Endothelial cell (in vitro differentiated cells): Measurements from ENCODE around the gene TUBG1. TPM values are rescaled to one million over a fixed set of nuclear protein-coding genes. Genes with fewer than 3 reads are reported as not detected.

Experiments used
- DNase-seq: peaks from one replicate; pipeline ENCODE4 v3.0.0; 2021; ENCODE audit warnings: low spot score
- H3K27ac Mint-ChIP-seq: one replicate; pipeline ENCODE4 v1.8.0; 2021; ENCODE audit warnings: mixed read lengths, inconsistent platforms; ENCODE audit not compliant: unreplicated experiment
- H3K27me3 Mint-ChIP-seq: one replicate; pipeline ENCODE4 v1.8.0; 2021; ENCODE audit warnings: mild to moderate bottlenecking, moderate library complexity, mixed read lengths, inconsistent platforms; ENCODE audit not compliant: unreplicated experiment
- H3K36me3 Mint-ChIP-seq: one replicate; pipeline ENCODE4 v1.8.0; 2021; ENCODE audit warnings: mild to moderate bottlenecking, low read depth, mixed read lengths, inconsistent platforms; ENCODE audit not compliant: unreplicated experiment
- H3K4me1 Mint-ChIP-seq: one replicate; pipeline ENCODE4 v1.8.0; 2021; ENCODE audit warnings: mild to moderate bottlenecking, mixed read lengths, inconsistent platforms; ENCODE audit not compliant: unreplicated experiment
- H3K4me3 Mint-ChIP-seq: one replicate; pipeline ENCODE4 v1.8.0; 2021; ENCODE audit warnings: mild to moderate bottlenecking, mixed read lengths, inconsistent platforms; ENCODE audit not compliant: unreplicated experiment
- H3K9me3 Mint-ChIP-seq: one replicate; pipeline ENCODE4 v1.8.0; 2021; ENCODE audit warnings: mixed read lengths, inconsistent platforms; ENCODE audit not compliant: unreplicated experiment
- CTCF ChIP-seq: fragments of 200-600 bp; sonication (generic); IDR thresholded peaks from one replicate; pipeline ENCODE4 v1.5.0; 2021; ENCODE audit warnings: antibody characterized with exemption; ENCODE audit not compliant: unreplicated experiment
- total RNA-seq: library from RNA; stranded (reverse); fragmentation: NEBNext Ultra II Directional; extraction: Animal tissue kit (Norgen Biotek cat#: 25700); gene quantifications from one replicate; pipeline ENCODE4 v1.2.1, GENCODE V29; 2021; ENCODE audit not compliant: unreplicated experiment

Gene TUBG1
- total RNA-seq, 1 donor from 2014 or later, result 54.5 TPM

- Mint-ChIP-seq H3K4me1 (no peaks in the 10 kb centered on the region), H3K36me3 (peaks cover 46% of the 10 kb centered on the region), H3K4me3 (no peak overlapping the region), H3K27ac (no peak overlapping the region), H3K9me3 (no peaks in the 10 kb centered on the region), H3K27me3 (peaks cover 5% of the 10 kb centered on the region)
- TF ChIP-seq CTCF, result no peak
- no peak for DNase-seq
These were observed 22.8 kb upstream of the TUBG1 start for GRCh38 chr17:42586514-42587230.

GRCh38 chr17:42590886-42591285 is 18.6 kb upstream of the TUBG1 start:
- Mint-ChIP-seq H3K9me3 (no peaks in the 10 kb centered on the region), H3K27me3 (peaks cover 3% of the 10 kb centered on the region), H3K36me3 (peaks cover 24% of the 10 kb centered on the region), H3K27ac (no peak overlapping the region), H3K4me3 (no peak overlapping the region), H3K4me1 (no peaks in the 10 kb centered on the region)
- no peak for TF ChIP-seq CTCF
- no peak for DNase-seq

GRCh38 chr17:42591411-42591810 is 18.1 kb upstream of the TUBG1 start:
- H3K9me3 Mint-ChIP-seq, result no peaks in the 10 kb centered on the region
- peaks cover 2% of the 10 kb centered on the region for H3K27me3 Mint-ChIP-seq
- H3K27ac Mint-ChIP-seq, result no peak overlapping the region
- DNase-seq, result no peak
- no peak for TF ChIP-seq CTCF
- no peaks in the 10 kb centered on the region for H3K4me1 Mint-ChIP-seq
- H3K4me3 Mint-ChIP-seq, result no peak overlapping the region
- peaks cover 24% of the 10 kb centered on the region for H3K36me3 Mint-ChIP-seq

- no peak for DNase-seq
- H3K4me1 Mint-ChIP-seq, result peaks cover 2% of the 10 kb centered on the region
- TF ChIP-seq CTCF, result no peak
- H3K9me3 Mint-ChIP-seq, result no peaks in the 10 kb centered on the region
- peak overlapping the region; percentile 32 for H3K4me3 Mint-ChIP-seq
- no peaks in the 10 kb centered on the region for H3K36me3 Mint-ChIP-seq
- no peaks in the 10 kb centered on the region for H3K27me3 Mint-ChIP-seq
- H3K27ac Mint-ChIP-seq, result peak overlapping the region; percentile 55
These were observed 13.1 kb upstream of the TUBG1 start for GRCh38 chr17:42596386-42596785.

- no peak for DNase-seq
- Mint-ChIP-seq H3K4me1 (peaks cover 2% of the 10 kb centered on the region), H3K27ac (no peak overlapping the region), H3K4me3 (no peak overlapping the region), H3K27me3 (no peaks in the 10 kb centered on the region), H3K9me3 (no peaks in the 10 kb centered on the region), H3K36me3 (no peaks in the 10 kb centered on the region)
- no peak for TF ChIP-seq CTCF
These were observed 10.6 kb upstream of the TUBG1 start for GRCh38 chr17:42598905-42599304.
